Brain microvascular endothelial cell (primary cell): ENCODE data around the gene GNA12.
"Not testable (repeated sequence)": the region's sequence is repeated elsewhere in the genome, so short reads cannot be mapped to it uniquely, and the experiment has no call there.

Experiments
- DNase-seq: peaks from one replicate; pipeline ENCODE4 v3.0.0-alpha.2; 2020
- H3K27ac ChIP-seq: fragments of 250-450 bp; sonication (Bioruptor Pico); 2 replicates; pipeline ENCODE4 v1.5.1; 2020; ENCODE audit warnings: mild to moderate bottlenecking, moderate library complexity
- H3K27me3 ChIP-seq: fragments of 250-450 bp; sonication (Bioruptor Pico); replicated peaks from 2 replicates; pipeline ENCODE4 v1.5.1; 2020; ENCODE audit warnings: mild to moderate bottlenecking
- H3K36me3 ChIP-seq: fragments of 250-450 bp; sonication (Bioruptor Pico); replicated peaks from 2 replicates; pipeline ENCODE4 v1.5.1; 2020; ENCODE audit warnings: mild to moderate bottlenecking
- H3K4me3 ChIP-seq: 2 replicates; pipeline ENCODE4 v1.5.1; 2011; ENCODE audit warnings: low read depth, mild to moderate bottlenecking, control low read depth, low read length, moderate library complexity
- CTCF ChIP-seq: IDR thresholded peaks from 2 replicates; pipeline ENCODE4 v1.5.1; 2011; ENCODE audit warnings: low read depth, mild to moderate bottlenecking, moderate library complexity, low read length, control low read depth, inconsistent platforms; ENCODE audit errors: missing control alignments
- in situ Hi-C: cut with HindIII; loops from 2 replicates; pipeline ENCODE4 v1.10.0; 2017; ENCODE audit warnings: low sequenced_read_pairs, low pct_ligation_motif_present

Gene GNA12

DNA sequence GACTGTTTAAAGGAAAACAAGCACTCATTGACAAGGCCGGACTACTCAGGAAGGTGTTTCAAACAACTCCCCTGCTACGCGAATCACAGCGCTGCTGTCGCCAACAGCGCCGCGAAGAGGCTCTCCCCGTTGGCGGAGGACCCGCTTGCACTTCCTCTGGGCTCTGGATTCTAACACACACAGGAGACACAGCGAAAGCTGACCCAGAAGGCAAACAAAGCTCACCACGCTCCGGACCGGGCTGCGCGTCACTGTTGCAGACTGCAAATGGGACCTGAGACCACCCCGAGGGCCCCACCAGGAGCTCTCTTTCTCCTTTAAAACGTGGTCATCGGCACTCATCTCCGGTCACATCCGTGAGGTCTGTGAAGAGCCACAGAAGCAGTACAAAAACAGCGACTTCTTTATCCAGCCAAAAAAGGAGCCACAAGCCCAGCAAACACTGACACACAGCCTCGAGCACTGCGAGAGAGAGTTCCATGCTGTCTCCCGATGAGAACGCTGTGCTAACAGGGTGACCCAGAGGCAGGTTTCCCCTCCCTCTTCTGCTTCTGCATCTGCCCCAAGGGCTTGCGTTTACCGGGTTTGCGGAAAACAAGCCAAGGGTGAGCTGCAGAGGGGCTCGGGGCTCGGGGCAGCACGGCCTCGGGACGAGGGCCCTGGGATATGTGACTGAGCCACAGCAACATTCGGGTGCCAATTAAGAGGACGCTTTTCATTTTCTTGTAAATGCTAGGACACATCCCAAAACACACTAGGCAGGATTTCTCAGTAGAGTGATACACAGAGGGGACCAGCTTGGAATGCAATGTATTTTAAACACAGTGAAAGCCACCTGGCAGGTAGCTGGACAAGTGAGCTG lies 114.8 kb downstream of the GNA12 start:
- Histone ChIP-seq H3K36me3 (peaks cover 40% of the 10 kb centered on the region), H3K27ac (no peak overlapping the region), H3K27me3 (no peaks in the 10 kb centered on the region), H3K4me3 (no peak overlapping the region)
- TF ChIP-seq CTCF, result no peak
- DNase-seq, result no peak
- in situ Hi-C loops, result no loop called here

GRCh38 chr7:2728316-2729030 lies 115.6 kb downstream of the GNA12 start:
- no peak for TF ChIP-seq CTCF
- no peak overlapping the region for H3K4me3 ChIP-seq
- no peak overlapping the region for H3K27ac ChIP-seq
- in situ Hi-C loops, result no loop called here
- DNase-seq, result no peak
- H3K27me3 ChIP-seq, result no peaks in the 10 kb centered on the region
- peaks cover 40% of the 10 kb centered on the region for H3K36me3 ChIP-seq

- H3K27me3 ChIP-seq, H3K4me3 ChIP-seq, H3K27ac ChIP-seq, DNase-seq, in situ Hi-C loops: not testable (repeated sequence)
- H3K36me3 ChIP-seq, result peaks cover 33% of the 10 kb centered on the region
Measured at GRCh38 chr7:2727206-2727605, 116.9 kb downstream of the GNA12 start.

DNA sequence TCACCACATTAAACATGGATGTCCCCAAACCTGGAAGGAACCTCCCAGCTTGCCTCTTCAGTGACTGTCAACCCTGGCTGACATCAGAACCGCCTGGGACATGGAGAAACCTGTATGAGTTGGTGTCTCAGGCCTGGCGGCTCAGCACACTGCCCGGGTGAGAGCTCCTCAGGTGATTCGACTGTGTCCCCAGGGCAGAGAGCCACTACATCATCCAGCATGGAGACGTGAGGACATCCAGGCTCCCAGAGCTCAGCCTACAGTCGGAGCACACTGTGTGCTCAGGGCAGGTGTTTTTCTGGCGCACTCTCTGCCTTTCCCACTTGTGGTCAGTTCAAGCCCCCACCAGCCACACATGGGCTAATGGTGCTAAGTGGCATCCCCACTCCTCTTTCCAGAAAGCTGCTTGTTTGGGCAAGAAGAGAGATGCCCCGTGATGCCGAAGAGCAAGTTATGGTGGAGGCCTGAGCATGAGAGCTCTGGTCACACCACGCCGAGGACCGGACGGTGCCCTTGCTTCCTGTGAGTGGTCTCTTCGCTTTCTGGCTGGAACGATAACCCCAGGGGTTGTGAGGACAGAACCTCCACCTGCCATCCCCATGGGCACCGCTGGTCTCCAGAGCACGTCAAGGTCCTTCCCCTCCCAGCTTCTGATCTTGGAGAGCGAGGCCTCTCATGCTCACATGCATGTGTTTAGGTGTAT lies 117.6 kb downstream of the GNA12 start:
- no peak for DNase-seq
- in situ Hi-C loops, result no loop called here
- Histone ChIP-seq H3K36me3 (peaks cover 33% of the 10 kb centered on the region), H3K27ac (no peak overlapping the region), H3K27me3 (no peaks in the 10 kb centered on the region), H3K4me3 (no peak overlapping the region)
- TF ChIP-seq CTCF, result no peak

GRCh38 chr7:2725178-2726105 lies 118.7 kb downstream of the GNA12 start:
- in situ Hi-C loops, result no loop called here
- Histone ChIP-seq H3K27ac (no peak overlapping the region), H3K27me3 (no peaks in the 10 kb centered on the region), H3K4me3 (no peak overlapping the region), H3K36me3 (peaks cover 35% of the 10 kb centered on the region)
- no peak for DNase-seq
- no peak for TF ChIP-seq CTCF
